AG04450 (cell line): ENCODE data around the gene CPLX1. TPM values are rescaled to one million over a fixed set of nuclear protein-coding genes. Genes with fewer than 3 reads are reported as not detected.
A peak's percentile ranks its signal among the peaks of the same experiment; 100 is the strongest.

Experiments
- CTCF ChIA-PET: fragments of 300-600, 350-600 bp; formaldehyde crosslinking; extraction: SDS; loops from one replicate; lab custom pipeline; 2022; ENCODE audit warnings: antibody characterized with exemption, inconsistent platforms; lab: Charles Lee
- POLR2A ChIA-PET: fragments of 350-600 bp; formaldehyde crosslinking; extraction: SDS; loops from one replicate; lab custom pipeline; 2021; ENCODE audit warnings: antibody characterized with exemption, inconsistent platforms; lab: Yijun Ruan, JAX
- DNase-seq: peaks from one replicate; pipeline ENCODE4 v3.0.0-alpha.2; 2011; ENCODE audit warnings: low read depth, low spot score
- H3K27ac ChIP-seq: one replicate; pipeline ENCODE4 v1.5.1; 2012; ENCODE audit warnings: low read depth, low read length, control low read depth
- H3K27me3 ChIP-seq: one replicate; pipeline ENCODE4 v1.6.0; 2012; ENCODE audit warnings: low read length; ENCODE audit not compliant: control insufficient read depth, insufficient read depth
- H3K4me3 ChIP-seq: 2 replicates; pipeline ENCODE4 v1.5.1; 2011; ENCODE audit warnings: mild to moderate bottlenecking, low read depth, low read length, control low read depth
- H3K9me3 ChIP-seq: 2 replicates; pipeline ENCODE4 v1.5.1; 2012; ENCODE audit warnings: low read length; ENCODE audit not compliant: control insufficient read depth, insufficient read depth
- polyA minus RNA-seq: library from RNA; depleted of rRNA, polyadenylated mRNA; stranded (reverse); fragments of >200 nt; gene quantifications from 2 replicates; pipeline ENCODE4 v1.2.3, GENCODE V29; 2011; rRNA and poly(A)+ RNA removed
- polyA plus RNA-seq: library from polyadenylated mRNA; depleted of rRNA; stranded (reverse); fragments of >200 nt; gene quantifications from 2 replicates; pipeline ENCODE4 v1.2.3, GENCODE V29; 2011; rRNA removed
- TF ChIP-seq, protein P1 (sequence below): IDR thresholded peaks from 2 replicates; pipeline ENCODE4 v1.5.1; 2011; ENCODE audit warnings: low read depth, low read length, control low read depth, inconsistent platforms

The CPLX1 gene
- 0.11 TPM in 1 of 2 replicates, not detected in the other for polyA plus RNA-seq
- not detected in 2 replicates for polyA minus RNA-seq

- no peak for DNase-seq
- Histone ChIP-seq H3K4me3 (peak within 1 kb of the TSS; percentile 17; the same call in 1 of the 2 replicates), H3K9me3 (peaks cover 3% of the 10 kb centered on the region; the same call in 1 of the 2 replicates), H3K27ac (no peak within 1 kb of the TSS), H3K27me3 (peaks cover 76% of the 10 kb centered on the region)
- TF ChIP-seq, protein P1, sequence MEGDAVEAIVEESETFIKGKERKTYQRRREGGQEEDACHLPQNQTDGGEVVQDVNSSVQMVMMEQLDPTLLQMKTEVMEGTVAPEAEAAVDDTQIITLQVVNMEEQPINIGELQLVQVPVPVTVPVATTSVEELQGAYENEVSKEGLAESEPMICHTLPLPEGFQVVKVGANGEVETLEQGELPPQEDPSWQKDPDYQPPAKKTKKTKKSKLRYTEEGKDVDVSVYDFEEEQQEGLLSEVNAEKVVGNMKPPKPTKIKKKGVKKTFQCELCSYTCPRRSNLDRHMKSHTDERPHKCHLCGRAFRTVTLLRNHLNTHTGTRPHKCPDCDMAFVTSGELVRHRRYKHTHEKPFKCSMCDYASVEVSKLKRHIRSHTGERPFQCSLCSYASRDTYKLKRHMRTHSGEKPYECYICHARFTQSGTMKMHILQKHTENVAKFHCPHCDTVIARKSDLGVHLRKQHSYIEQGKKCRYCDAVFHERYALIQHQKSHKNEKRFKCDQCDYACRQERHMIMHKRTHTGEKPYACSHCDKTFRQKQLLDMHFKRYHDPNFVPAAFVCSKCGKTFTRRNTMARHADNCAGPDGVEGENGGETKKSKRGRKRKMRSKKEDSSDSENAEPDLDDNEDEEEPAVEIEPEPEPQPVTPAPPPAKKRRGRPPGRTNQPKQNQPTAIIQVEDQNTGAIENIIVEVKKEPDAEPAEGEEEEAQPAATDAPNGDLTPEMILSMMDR = no peak
- POLR2A ChIA-PET = no interaction called here
- CTCF ChIA-PET = no interaction called here
Observed at GRCh38 chr4:825971-826330, at the start of gene CPLX1. Gene CPLX1 (minus strand): TSS chr4:826129. CDS start chr4:824522, 1,607 bp downstream.

DNA sequence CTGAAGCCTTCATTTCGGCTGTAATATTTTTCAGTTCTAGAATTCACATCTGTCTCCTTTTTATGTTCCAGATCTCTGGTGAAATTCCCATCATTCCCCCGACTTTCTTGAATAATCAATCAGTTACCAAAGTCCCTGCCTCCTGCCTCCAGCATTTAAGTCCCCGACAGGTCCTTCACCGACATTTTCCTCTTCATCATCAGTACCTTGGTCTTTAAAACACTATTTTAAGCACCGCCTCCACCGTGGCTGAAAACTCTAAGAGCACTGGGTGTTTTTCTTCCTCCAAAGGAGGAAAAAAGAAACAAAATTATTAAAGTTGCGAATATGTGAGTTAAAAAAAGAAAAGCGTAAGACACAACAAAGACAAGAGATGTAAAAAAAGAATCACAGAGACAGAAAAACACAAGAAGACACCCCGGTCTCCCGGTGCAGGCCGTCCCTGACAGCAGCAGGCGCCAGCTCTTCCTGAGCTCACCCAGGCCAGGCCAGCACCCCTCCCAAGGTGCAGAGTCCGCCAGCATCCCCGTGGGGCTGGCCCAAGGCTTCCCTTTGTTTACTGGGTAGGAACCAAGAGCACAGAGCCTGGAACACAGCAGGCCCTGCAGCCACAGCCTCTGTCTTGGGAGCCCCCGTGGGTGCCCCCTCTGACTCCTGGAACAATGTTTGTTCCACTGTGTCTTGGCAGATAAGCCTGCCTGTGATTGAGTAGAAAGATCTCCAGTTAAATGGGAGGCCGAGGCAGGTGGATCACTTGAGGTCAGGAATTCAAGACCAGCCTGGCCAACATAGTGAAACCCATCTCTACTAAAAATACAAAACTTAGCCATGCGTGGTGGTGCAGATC is 49.3 kb upstream of the CPLX1 start:
- Histone ChIP-seq H3K4me3 (no peak overlapping the region), H3K27ac (no peak overlapping the region), H3K27me3 (no peaks in the 10 kb centered on the region), H3K9me3 (peaks cover 10% of the 10 kb centered on the region; the same call in 1 of the 2 replicates)
- TF ChIP-seq, protein P1 = no peak
- no peak for DNase-seq
- POLR2A ChIA-PET = no interaction called here
- CTCF ChIA-PET = no interaction called here

- TF ChIP-seq, protein P1 = no peak
- Histone ChIP-seq H3K27me3 (no peaks in the 10 kb centered on the region), H3K4me3 (no peak overlapping the region), H3K9me3 (peaks cover 14% of the 10 kb centered on the region; the same call in 1 of the 2 replicates), H3K27ac (no peak overlapping the region)
- POLR2A ChIA-PET = interaction anchor here (0.5 kb wide), 1 partner anchor 11 kb away, joined by 4 read pairs; no protein-coding TSS in a partner anchor
- CTCF ChIA-PET = no interaction called here
- DNase-seq = no peak
Observed at GRCh38 chr4:874056-874455, 48.1 kb upstream of the CPLX1 start.

DNA sequence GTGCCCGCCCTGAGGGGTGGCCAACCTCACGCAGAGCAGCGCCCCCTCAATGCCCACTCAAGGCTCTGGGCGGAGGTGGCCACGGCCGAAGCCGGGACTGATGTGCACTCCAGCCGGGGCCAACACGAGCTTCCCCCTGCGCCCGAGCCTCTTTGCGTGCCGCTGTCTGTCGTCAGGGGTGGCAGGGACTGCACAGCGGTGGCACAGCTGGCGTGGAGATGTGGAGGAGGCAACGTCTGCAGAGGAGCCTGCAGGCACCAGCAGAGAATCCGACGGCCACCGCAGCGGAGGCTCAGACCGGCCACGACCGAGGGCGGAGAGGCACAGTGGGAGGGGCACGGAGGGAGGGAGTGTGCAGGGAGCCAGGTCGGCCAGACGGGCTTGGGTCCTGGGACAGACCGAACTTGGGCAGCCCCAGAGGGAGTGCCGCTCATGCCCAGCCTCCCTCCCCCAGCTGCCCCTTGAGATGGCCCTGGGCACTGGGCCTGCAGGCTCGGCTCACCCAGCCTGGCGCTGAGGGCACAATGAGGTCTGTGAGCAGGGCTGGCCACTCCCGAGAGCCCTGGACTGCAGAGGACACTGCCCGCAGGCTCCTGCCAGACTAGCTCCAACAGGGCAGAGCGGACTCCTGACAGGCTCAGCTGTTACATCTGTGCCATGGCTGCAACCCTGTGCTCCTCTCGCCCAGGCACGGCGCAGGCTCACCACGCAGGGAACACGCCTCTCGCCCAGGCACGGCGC is 46.5 kb upstream of the CPLX1 start:
- Histone ChIP-seq H3K27me3 (no peaks in the 10 kb centered on the region), H3K9me3 (peaks cover 14% of the 10 kb centered on the region; the same call in 1 of the 2 replicates), H3K27ac (no peak overlapping the region), H3K4me3 (no peak overlapping the region)
- ChIA-PET POLR2A (no interaction called here), CTCF (no interaction called here)
- TF ChIP-seq, protein P1 = no peak
- DNase-seq = no peak
